Breast epithelium (tissue), 3 donors: ENCODE results near the gene ADARB1.

Experiments
- POLR2A ChIP-seq: fragments of 450-650 bp; IDR thresholded peaks from one replicate; pipeline ENCODE4 v1.6.1; 2016; ENCODE audit warnings: antibody characterized with exemption, mild to moderate bottlenecking, moderate library complexity
- POLR2AphosphoS5 ChIP-seq, 3 donors: sonication (generic); formaldehyde crosslinking; IDR thresholded peaks; one replicate each; pipeline ENCODE4 v1.6.1; 2017; ENCODE audit warnings: antibody characterized with exemption in 3 of 3
- TF ChIP-seq, protein P1 (sequence below), 3 donors: fragments of 450-650 bp; IDR thresholded peaks; one replicate each; pipeline ENCODE4 v1.5.1; 2016 to 2017; ENCODE audit warnings: antibody characterized with exemption in 3 of 3, mild to moderate bottlenecking in 3 of 3, moderate library complexity in 3 of 3

- TF ChIP-seq POLR2AphosphoS5 (IDR thresholded peaks at IDR 0.05) (no peak), POLR2A (no peak)
- TF ChIP-seq, protein P1, sequence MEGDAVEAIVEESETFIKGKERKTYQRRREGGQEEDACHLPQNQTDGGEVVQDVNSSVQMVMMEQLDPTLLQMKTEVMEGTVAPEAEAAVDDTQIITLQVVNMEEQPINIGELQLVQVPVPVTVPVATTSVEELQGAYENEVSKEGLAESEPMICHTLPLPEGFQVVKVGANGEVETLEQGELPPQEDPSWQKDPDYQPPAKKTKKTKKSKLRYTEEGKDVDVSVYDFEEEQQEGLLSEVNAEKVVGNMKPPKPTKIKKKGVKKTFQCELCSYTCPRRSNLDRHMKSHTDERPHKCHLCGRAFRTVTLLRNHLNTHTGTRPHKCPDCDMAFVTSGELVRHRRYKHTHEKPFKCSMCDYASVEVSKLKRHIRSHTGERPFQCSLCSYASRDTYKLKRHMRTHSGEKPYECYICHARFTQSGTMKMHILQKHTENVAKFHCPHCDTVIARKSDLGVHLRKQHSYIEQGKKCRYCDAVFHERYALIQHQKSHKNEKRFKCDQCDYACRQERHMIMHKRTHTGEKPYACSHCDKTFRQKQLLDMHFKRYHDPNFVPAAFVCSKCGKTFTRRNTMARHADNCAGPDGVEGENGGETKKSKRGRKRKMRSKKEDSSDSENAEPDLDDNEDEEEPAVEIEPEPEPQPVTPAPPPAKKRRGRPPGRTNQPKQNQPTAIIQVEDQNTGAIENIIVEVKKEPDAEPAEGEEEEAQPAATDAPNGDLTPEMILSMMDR (IDR thresholded peaks at IDR 0.05) = no peak
These were observed 153.4 kb downstream of the ADARB1 start for GRCh38 chr21:45227735-45228134.
